Measurements from ENCODE around the gene EMC8.

The EMC8 gene

GRCh38 chr16:85752511-85753420 is 46.6 kb downstream of the EMC8 start:
- no peak for DNase-seq

- DNase-seq = no peak
These were observed 47.4 kb downstream of the EMC8 start for GRCh38 chr16:85751698-85752501.

GRCh38 chr16:85750827-85751697 is 48.3 kb downstream of the EMC8 start, which contains the start of gene C16orf74:
Gene C16orf74 (minus strand): TSS chr16:85751096. CDS start chr16:85735217, 15,879 bp downstream.
- no peak for DNase-seq

GRCh38 chr16:85750146-85750826 is 49.1 kb downstream of the EMC8 start:
- peak; percentile 28 for DNase-seq

- no peak for DNase-seq
These were observed 49.6 kb downstream of the EMC8 start for GRCh38 chr16:85749771-85750145.

- DNase-seq = no peak
These were observed 52.7 kb downstream of the EMC8 start for GRCh38 chr16:85746460-85747215.

- no peak for DNase-seq
These were observed 60.2 kb downstream of the EMC8 start for GRCh38 chr16:85738923-85739715.

- DNase-seq = no peak
These were observed 62.4 kb downstream of the EMC8 start for GRCh38 chr16:85736921-85737320.

GRCh38 chr16:85735946-85736345 is 63.4 kb downstream of the EMC8 start:
- DNase-seq = no peak

GRCh38 chr16:85735225-85735635 is 64.1 kb downstream of the EMC8 start:
- DNase-seq = peak; percentile 67

GRCh38 chr16:85734311-85735017 is 64.9 kb downstream of the EMC8 start:
- DNase-seq = no peak

GRCh38 chr16:85733839-85734170 is 65.5 kb downstream of the EMC8 start:
- no peak for DNase-seq

- no peak for DNase-seq
These were observed 66.0 kb downstream of the EMC8 start for GRCh38 chr16:85733155-85733838.

- DNase-seq = no peak
These were observed 68.2 kb downstream of the EMC8 start for GRCh38 chr16:85731179-85731578.

GRCh38 chr16:85730186-85730465 is 69.2 kb downstream of the EMC8 start:
- DNase-seq = no peak

GRCh38 chr16:85729452-85730185 is 69.7 kb downstream of the EMC8 start:
- DNase-seq = no peak

- no peak for DNase-seq
These were observed 70.5 kb downstream of the EMC8 start for GRCh38 chr16:85728879-85729278.
